NCI-H2107 treated with DMSO at 0.1 percent for 48 hours (cell line): ENCODE results near the gene EBLN2.
"Not testable (repeated sequence)": the region's sequence is repeated elsewhere in the genome, so short reads cannot be mapped to it uniquely, and the experiment has no call there.

Experiments
- DNase-seq: peaks from one replicate; lab custom pipeline; 2025; ENCODE audit not compliant: unreplicated experiment; lab: John Stamatoyannopoulos, UW

EBLN2 gene

GRCh38 chr3:73060302-73060723, 1.1 kb upstream of the EBLN2 start:
- no peak for DNase-seq

GRCh38 chr3:73066243-73066642, 4.8 kb downstream of the EBLN2 start:
- DNase-seq: not testable (repeated sequence)

GRCh38 chr3:73068419-73068818, 7.0 kb downstream of the EBLN2 start:
- no peak for DNase-seq

- no peak for DNase-seq
Observed at GRCh38 chr3:73069187-73069586, 7.7 kb downstream of the EBLN2 start.

GRCh38 chr3:73069775-73070444, 8.5 kb downstream of the EBLN2 start:
- no peak for DNase-seq

GRCh38 chr3:73070675-73071575, 9.5 kb downstream of the EBLN2 start:
- no peak for DNase-seq

GRCh38 chr3:73071952-73072351, 10.5 kb downstream of the EBLN2 start:
- DNase-seq: no peak

GRCh38 chr3:73072634-73073033, 11.2 kb downstream of the EBLN2 start:
- no peak for DNase-seq

GRCh38 chr3:73073091-73073707, 11.7 kb downstream of the EBLN2 start:
- DNase-seq: no peak

- DNase-seq: no peak
Observed at GRCh38 chr3:73074781-73075180, 13.3 kb downstream of the EBLN2 start.

- no peak for DNase-seq
Observed at GRCh38 chr3:73080216-73080966, 18.9 kb downstream of the EBLN2 start.

- no peak for DNase-seq
Observed at GRCh38 chr3:73081140-73081539, 19.7 kb downstream of the EBLN2 start.

GRCh38 chr3:73084170-73084569, 22.7 kb downstream of the EBLN2 start:
- DNase-seq: no peak

GRCh38 chr3:73086071-73086494, 24.6 kb downstream of the EBLN2 start:
- DNase-seq: no peak

GRCh38 chr3:73094129-73094528, 32.7 kb downstream of the EBLN2 start:
- no peak for DNase-seq

- no peak for DNase-seq
Observed at GRCh38 chr3:73094951-73095350, 33.5 kb downstream of the EBLN2 start.

- DNase-seq: no peak
Observed at GRCh38 chr3:73096169-73096568, 34.7 kb downstream of the EBLN2 start.

GRCh38 chr3:73098026-73098425, 36.6 kb downstream of the EBLN2 start:
- no peak for DNase-seq

GRCh38 chr3:73098873-73099272, 37.4 kb downstream of the EBLN2 start:
- DNase-seq: no peak

GRCh38 chr3:73100741-73101559, 39.5 kb downstream of the EBLN2 start:
- peak; percentile 43 for DNase-seq
